DMS 273 (cell line): ENCODE results near the gene BIRC2.
A peak's percentile ranks its signal among the peaks of the same experiment; 100 is the strongest.
"Not testable (repeated sequence)": the region's sequence is repeated elsewhere in the genome, so short reads cannot be mapped to it uniquely, and the experiment has no call there.

ENCODE experiments used
- DNase-seq: peaks from one replicate; lab custom pipeline; 2025; ENCODE audit not compliant: unreplicated experiment; lab: John Stamatoyannopoulos, UW

BIRC2 gene

GRCh38 chr11:102322560-102322959 lies 24.5 kb upstream of the BIRC2 start:
- no peak for DNase-seq

GRCh38 chr11:102323542-102324251 lies 23.3 kb upstream of the BIRC2 start:
- DNase-seq: no peak

GRCh38 chr11:102325088-102325487 lies 21.9 kb upstream of the BIRC2 start:
- DNase-seq: no peak

- no peak for DNase-seq
Measured at GRCh38 chr11:102328748-102329147, 18.3 kb upstream of the BIRC2 start.

GRCh38 chr11:102330231-102330630 lies 16.8 kb upstream of the BIRC2 start:
- DNase-seq: no peak

GRCh38 chr11:102331341-102331740 lies 15.7 kb upstream of the BIRC2 start:
- DNase-seq: no peak

- DNase-seq: no peak
Measured at GRCh38 chr11:102332611-102332994, 14.4 kb upstream of the BIRC2 start.

- DNase-seq: no peak
Measured at GRCh38 chr11:102338479-102339010, 8.5 kb upstream of the BIRC2 start.

- DNase-seq: not testable (repeated sequence)
Measured at GRCh38 chr11:102341311-102341710, 5.7 kb upstream of the BIRC2 start.

GRCh38 chr11:102341844-102342318 lies 5.1 kb upstream of the BIRC2 start:
- DNase-seq: peak; percentile 84

- peak; percentile 14 for DNase-seq
Measured at GRCh38 chr11:102343809-102344208, 3.2 kb upstream of the BIRC2 start.

GRCh38 chr11:102345904-102346303 lies 1.1 kb upstream of the BIRC2 start:
- no peak for DNase-seq

- no peak for DNase-seq
Measured at GRCh38 chr11:102346456-102346747, 612 bp upstream of the BIRC2 start.

GRCh38 chr11:102347462-102348370 lies 702 bp downstream of the BIRC2 start:
- DNase-seq: peak; percentile 54

- DNase-seq: no peak
Measured at GRCh38 chr11:102357116-102357515, 10.1 kb downstream of the BIRC2 start.

- DNase-seq: no peak
Measured at GRCh38 chr11:102359372-102359771, 12.4 kb downstream of the BIRC2 start.

- no peak for DNase-seq
Measured at GRCh38 chr11:102360681-102361080, 13.7 kb downstream of the BIRC2 start.

GRCh38 chr11:102361086-102362031 lies 14.3 kb downstream of the BIRC2 start:
- DNase-seq: no peak

GRCh38 chr11:102364991-102365390 lies 18.0 kb downstream of the BIRC2 start:
- no peak for DNase-seq

- DNase-seq: peak; percentile 7
Measured at GRCh38 chr11:102367364-102367763, 20.4 kb downstream of the BIRC2 start.

GRCh38 chr11:102368472-102368871 lies 21.5 kb downstream of the BIRC2 start:
- no peak for DNase-seq
